GM13976 (cell line): ENCODE results near the gene UBTF.

Experiments used
- DNase-seq: peaks from one replicate; pipeline ENCODE4 v3.0.0; 2012; ENCODE audit warnings: low spot score
- in situ Hi-C: fragments of 300-500 bp; cut with MboI; formaldehyde crosslinking; loops from one replicate; pipeline ENCODE4 v1.12.0; 2022; ENCODE audit warnings: low sequenced_read_pairs, mixed read lengths, inconsistent platforms; ENCODE audit not compliant: unreplicated experiment
- TF ChIP-seq, protein P1 (sequence below): IDR thresholded peaks from 2 replicates; pipeline ENCODE4 v1.5.1; 2012; ENCODE audit warnings: borderline replicate concordance, mild to moderate bottlenecking; ENCODE audit not compliant: insufficient read depth; ENCODE audit errors: extremely low read depth, missing control alignments, control extremely low read depth

The UBTF gene

GRCh38 chr17:44171931-44172455 is 47.5 kb downstream of the UBTF start:
- TF ChIP-seq, protein P1, sequence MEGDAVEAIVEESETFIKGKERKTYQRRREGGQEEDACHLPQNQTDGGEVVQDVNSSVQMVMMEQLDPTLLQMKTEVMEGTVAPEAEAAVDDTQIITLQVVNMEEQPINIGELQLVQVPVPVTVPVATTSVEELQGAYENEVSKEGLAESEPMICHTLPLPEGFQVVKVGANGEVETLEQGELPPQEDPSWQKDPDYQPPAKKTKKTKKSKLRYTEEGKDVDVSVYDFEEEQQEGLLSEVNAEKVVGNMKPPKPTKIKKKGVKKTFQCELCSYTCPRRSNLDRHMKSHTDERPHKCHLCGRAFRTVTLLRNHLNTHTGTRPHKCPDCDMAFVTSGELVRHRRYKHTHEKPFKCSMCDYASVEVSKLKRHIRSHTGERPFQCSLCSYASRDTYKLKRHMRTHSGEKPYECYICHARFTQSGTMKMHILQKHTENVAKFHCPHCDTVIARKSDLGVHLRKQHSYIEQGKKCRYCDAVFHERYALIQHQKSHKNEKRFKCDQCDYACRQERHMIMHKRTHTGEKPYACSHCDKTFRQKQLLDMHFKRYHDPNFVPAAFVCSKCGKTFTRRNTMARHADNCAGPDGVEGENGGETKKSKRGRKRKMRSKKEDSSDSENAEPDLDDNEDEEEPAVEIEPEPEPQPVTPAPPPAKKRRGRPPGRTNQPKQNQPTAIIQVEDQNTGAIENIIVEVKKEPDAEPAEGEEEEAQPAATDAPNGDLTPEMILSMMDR: no peak
- in situ Hi-C loops: loop anchor here (25.0 kb wide), 1 partner anchor 235 kb away; the partner anchor contains the start of gene PPY
- DNase-seq: no peak

DNA sequence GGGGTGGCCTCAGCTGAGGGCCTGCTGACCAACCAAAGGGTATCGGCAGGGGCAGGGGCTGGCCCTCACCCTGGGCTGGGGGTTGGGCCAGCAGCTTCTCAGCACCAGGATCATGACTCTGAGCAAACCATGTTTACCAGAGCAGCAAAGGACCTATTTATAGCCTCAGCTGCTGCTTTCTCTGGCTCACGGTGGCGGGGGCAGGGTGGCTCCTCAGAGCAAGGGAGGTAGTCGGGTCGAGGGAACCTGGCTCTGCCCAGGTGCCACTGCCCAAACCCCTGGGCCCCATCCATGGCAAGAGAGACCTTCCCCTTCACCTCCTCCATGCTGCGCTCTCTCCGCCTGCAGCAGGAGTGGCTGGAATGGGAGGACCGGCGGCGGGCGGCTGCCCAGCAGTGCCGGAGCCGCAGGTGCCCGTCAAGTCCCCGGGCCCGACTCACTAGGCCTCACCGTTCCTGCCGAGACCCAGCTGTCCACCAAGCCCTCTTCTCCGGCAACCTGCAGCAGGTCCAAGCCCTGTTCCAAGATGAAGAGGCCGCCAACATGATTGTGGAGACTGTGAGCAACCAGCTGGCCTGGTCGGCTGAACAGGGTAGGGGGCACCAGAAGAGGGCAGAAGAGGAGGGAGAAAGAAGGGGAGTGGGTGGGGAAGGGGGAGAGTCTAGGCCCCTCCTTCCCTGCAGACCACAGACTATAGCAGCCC is 48.8 kb downstream of the UBTF start, which contains the start of gene ASB16:
ASB16 (plus strand) TSS at position 206 of the 703 bp plus-strand sequence; CDS start at position 292, 86 bp downstream.
- TF ChIP-seq, protein P1: no peak
- in situ Hi-C loops: loop anchor here (25.0 kb wide), 1 partner anchor 233 kb away; the partner anchor contains the start of gene PPY
- DNase-seq: no peak

GRCh38 chr17:44170135-44170498 is 49.4 kb downstream of the UBTF start:
- in situ Hi-C loops: loop anchor here (25.0 kb wide), 1 partner anchor 233 kb away; the partner anchor contains the start of gene PPY
- TF ChIP-seq, protein P1: no peak
- no peak for DNase-seq

GRCh38 chr17:44167181-44167861 is 52.2 kb downstream of the UBTF start:
- TF ChIP-seq, protein P1: no peak
- no peak for DNase-seq
- in situ Hi-C loops: loop anchor here (25.0 kb wide), 1 partner anchor 230 kb away; the partner anchor contains the start of gene PPY

GRCh38 chr17:44164476-44164875 is 55.0 kb downstream of the UBTF start:
- no peak for DNase-seq
- in situ Hi-C loops: loop anchor here (25.0 kb wide), 1 partner anchor 227 kb away; the partner anchor contains the start of gene PPY
- TF ChIP-seq, protein P1: no peak

DNA sequence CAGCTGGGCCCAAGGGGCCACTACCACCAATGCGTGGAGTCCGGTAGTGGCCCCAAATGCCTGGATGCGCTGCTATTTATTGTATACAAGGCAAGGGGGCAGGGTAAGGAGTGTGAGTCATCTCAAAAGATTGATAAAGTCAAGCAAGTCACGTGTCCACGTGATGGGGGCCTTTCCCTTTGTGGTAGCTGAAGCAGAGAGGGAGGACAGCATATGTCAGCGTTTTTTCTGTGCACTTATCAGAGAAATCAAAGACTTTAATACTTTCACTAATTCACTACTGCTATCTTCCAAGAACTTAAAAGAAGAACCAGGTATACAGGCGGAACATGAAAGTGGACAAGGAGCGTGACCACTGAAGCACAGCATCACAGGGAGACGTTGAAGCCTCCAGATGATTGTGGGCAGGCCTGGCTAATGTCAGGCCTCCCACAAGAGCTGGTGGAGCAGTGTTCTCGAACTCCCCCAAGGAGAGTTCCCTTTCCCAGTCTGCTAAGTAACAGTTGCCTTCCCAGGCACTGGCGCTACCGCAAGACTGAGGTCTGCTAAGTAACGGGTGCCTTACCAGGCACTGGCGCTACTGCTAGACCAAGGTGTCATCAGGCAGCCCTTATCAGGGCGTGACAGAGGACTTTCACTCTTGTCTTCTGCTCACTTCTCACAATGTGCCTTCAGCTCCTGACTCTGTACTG is 59.8 kb downstream of the UBTF start:
- in situ Hi-C loops: loop anchor here (25.0 kb wide), 1 partner anchor 222 kb away; the partner anchor contains the start of gene PPY
- TF ChIP-seq, protein P1: no peak
- DNase-seq: no peak
